NB4 (cell line): Measurements from ENCODE around the gene FSHB.

Experiments used
- DNase-seq: peaks from one replicate; pipeline ENCODE4 v3.0.0; 2010; ENCODE audit warnings: low read depth
- H3K4me3 ChIP-seq: one replicate; pipeline ENCODE4 v1.5.1; 2011; ENCODE audit warnings: mild to moderate bottlenecking, low read depth, low read length, moderate library complexity
- CTCF ChIP-seq: IDR thresholded peaks from one replicate; pipeline ENCODE4 v1.5.1; 2012; ENCODE audit warnings: low read depth, low read length
- MAX ChIP-seq: IDR thresholded peaks from 2 replicates; pipeline ENCODE4 v1.6.1; 2011; ENCODE audit warnings: low read depth, low read length
- MYC ChIP-seq: IDR thresholded peaks from 2 replicates; pipeline ENCODE4 v1.6.1; 2011; ENCODE audit warnings: low read depth, low read length
- POLR2A ChIP-seq: IDR thresholded peaks from 2 replicates; pipeline ENCODE4 v1.6.1; 2011; ENCODE audit warnings: mild to moderate bottlenecking; ENCODE audit not compliant: insufficient read length; ENCODE audit errors: extremely low read depth

Gene FSHB

GRCh38 chr11:30228323-30228884 is 2.4 kb upstream of the FSHB start:
- no peak for TF ChIP-seq POLR2A
- TF ChIP-seq CTCF: no peak
- no peak for TF ChIP-seq MAX
- no peak for TF ChIP-seq MYC
- no peak overlapping the region for H3K4me3 ChIP-seq
- DNase-seq: no peak

DNA sequence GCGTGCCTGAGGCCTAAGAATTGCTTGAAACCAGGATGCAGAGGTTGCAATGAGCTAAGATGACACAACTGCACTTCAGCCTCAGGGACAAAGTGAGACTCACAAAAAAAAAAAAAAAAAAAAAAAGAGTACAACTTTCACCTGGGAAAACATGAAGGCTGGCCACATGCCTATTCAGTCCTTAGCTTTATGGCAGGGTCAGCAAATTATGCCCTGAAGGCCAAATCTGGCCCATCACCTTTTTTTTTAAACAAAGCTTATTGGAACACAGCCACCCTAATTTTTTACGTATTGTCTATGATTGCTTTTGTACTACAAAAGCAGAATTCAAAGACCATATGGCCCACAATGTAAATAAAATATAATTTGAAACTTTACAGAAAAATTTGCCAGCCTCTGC is 8.2 kb downstream of the FSHB start:
- no peak overlapping the region for H3K4me3 ChIP-seq
- DNase-seq: no peak
- no peak for TF ChIP-seq CTCF
- TF ChIP-seq MAX: no peak
- no peak for TF ChIP-seq POLR2A

DNA sequence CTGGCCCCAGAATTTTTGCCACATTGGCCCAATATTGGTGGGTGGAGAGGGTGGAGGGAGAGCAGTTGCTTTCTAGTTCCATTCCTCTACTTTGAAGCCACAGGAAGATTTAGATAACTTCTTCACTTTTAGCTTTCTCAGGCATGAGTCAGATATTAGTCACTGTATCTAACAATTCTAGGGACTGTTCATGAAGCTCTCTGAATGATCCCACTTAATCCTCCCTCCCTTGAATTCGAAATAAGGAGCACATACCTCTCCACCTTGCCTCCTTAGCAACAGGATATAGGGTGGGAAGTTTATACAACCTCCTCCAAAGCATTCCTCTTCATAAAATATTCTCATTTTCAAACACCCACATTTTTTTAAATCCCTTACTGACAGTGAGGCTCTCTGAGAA is 13.5 kb downstream of the FSHB start:
- H3K4me3 ChIP-seq: no peak overlapping the region
- no peak for TF ChIP-seq POLR2A
- no peak for TF ChIP-seq CTCF
- TF ChIP-seq MAX: no peak
- TF ChIP-seq MYC: no peak
- DNase-seq: no peak

DNA sequence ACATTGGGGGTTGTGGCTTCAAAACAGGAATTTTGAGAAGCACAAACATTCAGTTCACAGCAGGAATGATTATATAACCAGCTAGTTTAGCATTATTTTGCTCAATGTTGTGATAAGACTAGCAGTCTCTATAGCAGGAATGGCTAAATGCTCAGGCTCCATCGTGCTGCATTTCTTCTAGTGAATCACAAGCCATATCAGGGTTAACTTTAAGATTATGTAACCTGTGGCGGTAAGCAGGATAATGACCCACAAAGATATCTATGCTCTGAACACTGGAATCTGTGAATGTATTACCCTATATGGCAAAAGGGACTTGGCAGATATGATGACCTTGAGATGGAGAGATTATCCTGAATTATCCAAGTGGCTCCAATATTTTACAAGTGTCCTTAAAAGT is 14.8 kb downstream of the FSHB start:
- no peak for TF ChIP-seq MAX
- TF ChIP-seq MYC: no peak
- TF ChIP-seq POLR2A: no peak
- TF ChIP-seq CTCF: no peak
- no peak for DNase-seq
- no peak overlapping the region for H3K4me3 ChIP-seq

- no peak for DNase-seq
- TF ChIP-seq CTCF: no peak
- H3K4me3 ChIP-seq: no peak overlapping the region
Observed at GRCh38 chr11:30254307-30255298, 23.8 kb downstream of the FSHB start.
